CD14-positive monocyte (primary cell): Measurements from ENCODE around the gene LHX3. TPM values are rescaled to one million over a fixed set of nuclear protein-coding genes. Genes with fewer than 3 reads are reported as not detected.

ENCODE experiments used
- DNase-seq, 3 donors: peaks; one replicate each; pipeline ENCODE4 v3.0.0-alpha.2; 2011 to 2022
- H2AFZ ChIP-seq: 2 replicates; pipeline ENCODE4 v1.6.0; 2012; ENCODE audit warnings: mild to moderate bottlenecking, low read depth, low read length, inconsistent platforms; ENCODE audit not compliant: insufficient read depth, poor library complexity, severe bottlenecking
- H3K27ac ChIP-seq, 2 donors: 1 replicate in 1 of 2; 2 replicates in 1 of 2; pipeline ENCODE4 v1.5.1; 2012 to 2013; ENCODE audit warnings: low read length in 2 of 2, control low read depth in 1 of 2, inconsistent platforms in 1 of 2, low read depth in 1 of 2, mild to moderate bottlenecking in 1 of 2
- H3K27me3 ChIP-seq, 2 donors: one replicate each; pipeline versions ENCODE4 v1.6.0 to v1.6.1; 2011 to 2013; ENCODE audit warnings: low read length in 2 of 2; ENCODE audit not compliant: control insufficient read depth in 2 of 2, insufficient read depth in 2 of 2
- H3K36me3 ChIP-seq, 2 donors: replicated peaks in 1 of 2; 1 replicate in 1 of 2; 2 replicates in 1 of 2; pipeline versions ENCODE4 v1.5.1 to v1.6.1; 2012 to 2013; ENCODE audit warnings: low read length in 2 of 2, control low read depth in 1 of 2, inconsistent platforms in 1 of 2, mild to moderate bottlenecking in 1 of 2; ENCODE audit not compliant: insufficient read depth in 2 of 2, control insufficient read depth in 1 of 2
- H3K4me1 ChIP-seq, 2 donors: 1 replicate in 1 of 2; 2 replicates in 1 of 2; pipeline versions ENCODE4 v1.5.1 to v1.6.1; 2012 to 2013; ENCODE audit warnings: low read length in 2 of 2, control low read depth in 1 of 2, inconsistent platforms in 1 of 2, mild to moderate bottlenecking in 1 of 2, moderate library complexity in 1 of 2; ENCODE audit not compliant: insufficient read depth in 2 of 2, control insufficient read depth in 1 of 2
- H3K4me2 ChIP-seq: replicated peaks from 2 replicates; pipeline ENCODE3; 2012; ENCODE audit warnings: low read length, moderate library complexity, mild to moderate bottlenecking; ENCODE audit not compliant: poor library complexity, severe bottlenecking; ENCODE audit errors: extremely low read depth
- H3K4me3 ChIP-seq, 3 experiments: fragments of 200-600 bp in 1 of 3; sonication (generic) in 1 of 3; replicated peaks in 1 of 3; 1 replicate in 2 of 3; 2 replicates in 1 of 3; pipeline ENCODE4 v1.5.1; 2011 to 2013; ENCODE audit warnings: low read length in 3 of 3, mild to moderate bottlenecking in 3 of 3, control low read depth in 2 of 3, low read depth in 2 of 3, inconsistent platforms in 1 of 3, moderate library complexity in 1 of 3
- H3K79me2 ChIP-seq: 2 replicates; pipeline ENCODE4 v1.6.0; 2012; ENCODE audit warnings: mild to moderate bottlenecking, control low read depth, inconsistent platforms, low read length, moderate library complexity; ENCODE audit not compliant: insufficient read depth
- H3K9ac ChIP-seq: 2 replicates; pipeline ENCODE4 v1.6.0; 2017; ENCODE audit warnings: low read length, mild to moderate bottlenecking; ENCODE audit not compliant: insufficient read depth, poor library complexity, severe bottlenecking
- H3K9me3 ChIP-seq, 2 donors: replicated peaks in 1 of 2; 1 replicate in 1 of 2; 2 replicates in 1 of 2; pipeline versions ENCODE4 v1.5.1 to v1.6.1; 2012 to 2013; ENCODE audit warnings: low read length in 2 of 2, control low read depth in 1 of 2; ENCODE audit not compliant: control insufficient read depth in 1 of 2, insufficient read depth in 1 of 2
- H4K20me1 ChIP-seq: 2 replicates; pipeline ENCODE4 v1.6.0; 2012; ENCODE audit warnings: mild to moderate bottlenecking, low read length, control low read depth, moderate library complexity; ENCODE audit not compliant: insufficient read depth
- H3K27ac Mint-ChIP-seq, 7 donors: one replicate each; pipeline ENCODE4 v1.8.0; 2020; ENCODE audit warnings: mild to moderate bottlenecking in 7 of 7, mixed read lengths in 7 of 7, moderate library complexity in 6 of 7, inconsistent platforms in 2 of 7
- H3K27me3 Mint-ChIP-seq, 3 donors: one replicate each; pipeline ENCODE4 v1.8.0; 2021 to 2022; ENCODE audit warnings: low read depth in 3 of 3, mild to moderate bottlenecking in 3 of 3, mixed read lengths in 3 of 3, moderate library complexity in 3 of 3, inconsistent platforms in 1 of 3
- H3K36me3 Mint-ChIP-seq, 2 donors: one replicate each; pipeline ENCODE4 v1.8.0; 2020; ENCODE audit warnings: mixed read lengths in 2 of 2, inconsistent platforms in 1 of 2, mild to moderate bottlenecking in 1 of 2
- H3K4me1 Mint-ChIP-seq: one replicate; pipeline ENCODE4 v1.8.0; 2020; ENCODE audit warnings: mild to moderate bottlenecking, mixed read lengths
- H3K4me3 Mint-ChIP-seq, 2 donors: one replicate each; pipeline ENCODE4 v1.8.0; 2020; ENCODE audit warnings: mild to moderate bottlenecking in 2 of 2, mixed read lengths in 2 of 2, moderate library complexity in 1 of 2
- H3K9me3 Mint-ChIP-seq, 7 donors: one replicate each; pipeline ENCODE4 v1.8.0; 2020 to 2022; ENCODE audit warnings: mixed read lengths in 7 of 7, mild to moderate bottlenecking in 6 of 7, moderate library complexity in 6 of 7, inconsistent platforms in 2 of 7
- WGBS: methylation state at CpG from one replicate; pipeline ENCODE4 v1.1.5; 2013; ENCODE audit warnings: missing lambda C conversion rate; ENCODE audit not compliant: insufficient coverage; 5-methylcytosine and 5-hydroxymethylcytosine counted together
- intact Hi-C, 2 donors: fragments of 100-400 bp; cut with micrococcal nuclease; formaldehyde crosslinking; loops; one replicate each; pipeline versions ENCODE4 v1.15.0 to v1.15.1; 2023
- polyA plus RNA-seq, 3 donors: library from polyadenylated mRNA; depleted of rRNA in 1 of 3; unstranded in 2 of 3; stranded (reverse) in 1 of 3; fragments of 300-500 nt in 2 of 3; fragments of >200 nt in 1 of 3; fragmentation: Illumina TruSeq in 2 of 3; gene quantifications; 1 replicate in 2 of 3; 2 replicates in 1 of 3; pipeline ENCODE4 v1.2.3, GENCODE V29; 2012 to 2021
- TF ChIP-seq, protein P1 (sequence below): fragments of 200-600 bp; IDR thresholded peaks from one replicate; pipeline ENCODE4 v1.8.0; 2022; ENCODE audit warnings: antibody characterized with exemption, mild to moderate bottlenecking

Gene LHX3
- polyA plus RNA-seq, 3 donors: not detected

DNA sequence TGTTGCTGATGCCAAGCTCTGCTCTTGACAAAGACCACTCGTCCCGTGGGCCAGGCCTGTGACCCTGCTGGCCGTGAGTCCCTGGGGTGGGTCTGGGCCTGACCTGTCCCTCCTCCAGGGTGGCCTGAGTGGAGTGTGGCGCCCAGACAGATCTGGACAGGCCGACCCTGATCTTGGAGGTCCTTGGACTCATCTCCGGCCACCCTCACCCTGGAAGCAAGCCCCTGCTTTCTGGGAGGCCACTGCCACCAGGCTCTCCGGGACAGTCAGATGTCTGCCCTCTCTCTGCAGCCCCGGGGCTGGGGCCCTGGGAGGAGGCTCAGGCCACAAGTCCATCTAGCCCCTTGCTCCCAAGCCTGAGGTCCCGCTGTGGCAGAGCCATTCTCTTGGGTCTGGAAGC, 55.1 kb downstream of the LHX3 start:
- Histone ChIP-seq H3K79me2 (no peaks in the 10 kb centered on the region), H3K27ac (no peak overlapping the region), H2AFZ (no peak overlapping the region), H3K4me2 (no peak overlapping the region), H3K4me3 (no peak overlapping the region), H3K36me3 (no peaks in the 10 kb centered on the region), H3K27me3 (peaks cover 0 to 4% of the 10 kb centered on the region in 2 donors), H3K9ac (no peak overlapping the region), H3K9me3 (no peaks in the 10 kb centered on the region), H3K4me1 (no peaks in the 10 kb centered on the region), H4K20me1 (no peaks in the 10 kb centered on the region)
- no peak overlapping the region for H3K27ac Mint-ChIP-seq
- TF ChIP-seq, protein P1, sequence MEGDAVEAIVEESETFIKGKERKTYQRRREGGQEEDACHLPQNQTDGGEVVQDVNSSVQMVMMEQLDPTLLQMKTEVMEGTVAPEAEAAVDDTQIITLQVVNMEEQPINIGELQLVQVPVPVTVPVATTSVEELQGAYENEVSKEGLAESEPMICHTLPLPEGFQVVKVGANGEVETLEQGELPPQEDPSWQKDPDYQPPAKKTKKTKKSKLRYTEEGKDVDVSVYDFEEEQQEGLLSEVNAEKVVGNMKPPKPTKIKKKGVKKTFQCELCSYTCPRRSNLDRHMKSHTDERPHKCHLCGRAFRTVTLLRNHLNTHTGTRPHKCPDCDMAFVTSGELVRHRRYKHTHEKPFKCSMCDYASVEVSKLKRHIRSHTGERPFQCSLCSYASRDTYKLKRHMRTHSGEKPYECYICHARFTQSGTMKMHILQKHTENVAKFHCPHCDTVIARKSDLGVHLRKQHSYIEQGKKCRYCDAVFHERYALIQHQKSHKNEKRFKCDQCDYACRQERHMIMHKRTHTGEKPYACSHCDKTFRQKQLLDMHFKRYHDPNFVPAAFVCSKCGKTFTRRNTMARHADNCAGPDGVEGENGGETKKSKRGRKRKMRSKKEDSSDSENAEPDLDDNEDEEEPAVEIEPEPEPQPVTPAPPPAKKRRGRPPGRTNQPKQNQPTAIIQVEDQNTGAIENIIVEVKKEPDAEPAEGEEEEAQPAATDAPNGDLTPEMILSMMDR: no peak
- peaks cover 0 to 13% (median 6%) of the 10 kb centered on the region in 3 donors for H3K27me3 Mint-ChIP-seq
- H3K9me3 Mint-ChIP-seq: peaks cover 0 to 2% (median 0%) of the 10 kb centered on the region in 7 donors
- H3K4me3 Mint-ChIP-seq: no peak overlapping the region
- 96% methylated on average over 8 of the region's 9 CpGs for WGBS
- intact Hi-C loops: no loop called here
- DNase-seq: no peak
- H3K4me1 Mint-ChIP-seq: no peaks in the 10 kb centered on the region
- H3K36me3 Mint-ChIP-seq: no peaks in the 10 kb centered on the region

DNA sequence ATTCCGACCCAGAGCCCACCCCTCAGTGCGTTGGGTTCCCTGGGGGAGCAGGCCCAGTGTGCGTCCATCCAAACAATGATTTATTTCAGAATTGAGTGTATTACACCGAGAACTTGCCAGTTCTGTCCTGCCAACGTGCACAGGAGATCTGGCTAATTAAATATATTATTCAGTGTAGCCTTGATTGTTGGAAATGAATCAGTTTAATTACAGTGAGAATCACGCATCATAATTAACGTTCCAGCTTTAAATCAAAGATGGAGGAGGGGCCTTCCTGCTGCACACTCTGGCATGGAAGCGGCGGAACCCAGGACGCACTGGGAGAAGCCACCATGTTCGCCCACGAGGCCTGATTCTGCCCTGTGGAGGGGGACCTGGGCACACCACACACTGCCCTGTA, 55.6 kb downstream of the LHX3 start:
- Histone ChIP-seq H4K20me1 (no peaks in the 10 kb centered on the region), H3K4me2 (no peak overlapping the region), H2AFZ (no peak overlapping the region), H3K4me3 (no peak overlapping the region), H3K4me1 (no peaks in the 10 kb centered on the region), H3K27ac (no peak overlapping the region), H3K27me3 (peaks cover 0 to 4% of the 10 kb centered on the region in 2 donors), H3K36me3 (no peaks in the 10 kb centered on the region), H3K9me3 (no peaks in the 10 kb centered on the region), H3K79me2 (no peaks in the 10 kb centered on the region), H3K9ac (no peak overlapping the region)
- Mint-ChIP-seq H3K4me1 (no peaks in the 10 kb centered on the region), H3K27ac (no peak overlapping the region), H3K9me3 (peaks cover 0 to 2% (median 0%) of the 10 kb centered on the region in 7 donors), H3K36me3 (no peaks in the 10 kb centered on the region), H3K27me3 (peaks cover 0 to 13% (median 6%) of the 10 kb centered on the region in 3 donors), H3K4me3 (no peak overlapping the region)
- TF ChIP-seq, protein P1: no peak
- 94% methylated on average over 10 of the region's 12 CpGs for WGBS
- intact Hi-C loops: no loop called here
- no peak for DNase-seq
